A549 (cell line): ENCODE measurements around the gene COMMD7. TPM values are rescaled to one million over a fixed set of nuclear protein-coding genes. Genes with fewer than 3 reads are reported as not detected.
"Not testable (repeated sequence)": the region's sequence is repeated elsewhere in the genome, so short reads cannot be mapped to it uniquely, and the experiment has no call there.

Experiments
- ATAC-seq, 2 experiments: fragments of 200-7000 bp in 1 of 2; fragments of >200 bp in 1 of 2; cut with Nextera tagmentation in 1 of 2; cut with Tn5 transposase in 1 of 2; 3 replicates each; pipeline versions ENCODE4 v1.8.0 to v1.9.1; 2018 to 2020; ENCODE audit warnings: mild to moderate bottlenecking in 1 of 2, moderate library complexity in 1 of 2
- CTCF ChIA-PET: fragments of 300-600 bp; sonication (Branson Sonifier 250); formaldehyde crosslinking; extraction: SDS; loops from one replicate; lab custom pipeline; 2021; ENCODE audit warnings: antibody characterized with exemption, inconsistent platforms; lab: Yijun Ruan, JAX
- POLR2A ChIA-PET: fragments of 350-600 bp; formaldehyde crosslinking; extraction: SDS; loops from one replicate; lab custom pipeline; 2021; ENCODE audit warnings: antibody characterized with exemption, inconsistent platforms; lab: Yijun Ruan, JAX
- DNase-seq, 2 experiments: peaks; one replicate each; pipeline versions ENCODE4 v3.0.0 to v3.0.0-alpha.2; 2011 to 2016; ENCODE audit warnings: low read depth in 1 of 2, low spot score in 1 of 2
- FAIRE-seq: peaks from 2 replicates; lab custom pipeline; 2011; peaks lifted over from hg19 to GRCh38; lab: Jason Lieb, UNC
- H3K27ac ChIP-seq, 2 experiments: fragments of >200 bp; sonication (Bioruptor Twin); formaldehyde crosslinking; 3 replicates each; pipeline ENCODE4 v1.5.1; 2016 to 2017
- H3K4me1 ChIP-seq: fragments of >200 bp; sonication (Bioruptor Twin); formaldehyde crosslinking; 3 replicates; pipeline ENCODE4 v1.6.1; 2016
- H3K4me2 ChIP-seq: fragments of >200 bp; sonication (Bioruptor Twin); formaldehyde crosslinking; 3 replicates; pipeline ENCODE4 v1.6.1; 2016
- H3K4me3 ChIP-seq: fragments of >200 bp; sonication (Bioruptor Twin); formaldehyde crosslinking; 3 replicates; pipeline ENCODE4 v1.5.1; 2016
- H3K9me3 ChIP-seq: fragments of >200 bp; sonication (Bioruptor Twin); formaldehyde crosslinking; 3 replicates; pipeline ENCODE4 v1.6.1; 2016
- CBX8 ChIP-seq: fragments of 200-600 bp; sonication (generic); IDR thresholded peaks from 2 replicates; pipeline ENCODE4 v1.6.1; 2016
- CHD2 ChIP-seq: fragments of 150-350 bp; IDR thresholded peaks from 2 replicates; pipeline ENCODE4 v1.6.1; 2014; ENCODE audit warnings: low read length; ENCODE audit not compliant: partially characterized antibody
- EHF ChIP-seq: fragments of 250-450 bp; sonication (Bioruptor Pico); IDR thresholded peaks from 2 replicates; pipeline ENCODE4 v1.5.0; 2020; ENCODE audit warnings: mild to moderate bottlenecking
- GATA3 ChIP-seq: IDR thresholded peaks from 2 replicates; pipeline ENCODE4 v1.6.1; 2012; ENCODE audit warnings: borderline replicate concordance
- HOXA7 ChIP-seq: fragments of 250-450 bp; sonication (Bioruptor Pico); IDR thresholded peaks from 2 replicates; pipeline ENCODE4 v1.5.0; 2020; ENCODE audit warnings: mild to moderate bottlenecking, moderate library complexity
- HOXB5 ChIP-seq: fragments of 250-450 bp; sonication (Bioruptor Pico); IDR thresholded peaks from 2 replicates; pipeline ENCODE4 v1.5.0; 2020; ENCODE audit warnings: mild to moderate bottlenecking, moderate library complexity
- NFE2L2 ChIP-seq: fragments of 150-350 bp; conservative IDR thresholded peaks from 2 replicates; pipeline ENCODE4 v1.6.1; 2014; ENCODE audit warnings: low read length
- NR3C1 ChIP-seq: fragments of >200 bp; sonication (Bioruptor Twin); formaldehyde crosslinking; IDR thresholded peaks from 3 replicates; pipeline ENCODE4 v1.6.1; 2017
- RARB ChIP-seq: fragments of 250-450 bp; sonication (Bioruptor Pico); IDR thresholded peaks from 2 replicates; pipeline ENCODE4 v1.8.0; 2021; ENCODE audit warnings: mild to moderate bottlenecking, moderate library complexity
- RNF2 ChIP-seq: fragments of 200-600 bp; sonication (generic); IDR thresholded peaks from 2 replicates; pipeline ENCODE4 v1.6.1; 2016; ENCODE audit warnings: low read depth, mild to moderate bottlenecking, antibody characterized with exemption, moderate library complexity, borderline replicate concordance
- SMC3 ChIP-seq: fragments of >200 bp; sonication (Bioruptor Twin); formaldehyde crosslinking; IDR thresholded peaks from 3 replicates; pipeline ENCODE4 v1.6.1; 2018; ENCODE audit warnings: inconsistent platforms
- TP53 ChIP-seq: fragments of 250-450 bp; sonication (Bioruptor Pico); IDR thresholded peaks from 2 replicates; pipeline ENCODE4 v1.5.0; 2021; ENCODE audit warnings: mild to moderate bottlenecking, moderate library complexity
- ZNF302 ChIP-seq: fragments of 250-450 bp; sonication (Bioruptor Pico); IDR thresholded peaks from 2 replicates; pipeline ENCODE4 v1.9.0; 2021; ENCODE audit warnings: inconsistent platforms, mild to moderate bottlenecking, moderate library complexity
- ZSCAN20 ChIP-seq: fragments of 250-450 bp; sonication (Bioruptor Pico); IDR thresholded peaks from 2 replicates; pipeline ENCODE4 v1.8.0; 2022; ENCODE audit warnings: mild to moderate bottlenecking, moderate library complexity
- WGBS: methylation state at CpG from one replicate; pipeline ENCODE4 v1.1.6; 2017; ENCODE audit errors: missing lambda C conversion rate; 5-methylcytosine and 5-hydroxymethylcytosine counted together
- polyA plus RNA-seq, 4 experiments: library from polyadenylated mRNA; depleted of rRNA in 3 of 4; stranded (reverse); fragments of >200 nt; fragmentation: RNase III in 1 of 4; extraction: RNeasy Plus Mini Kit Qiagen cat#74134 plus additional on column Dnase treatment in 1 of 4; gene quantifications; 2 replicates in 3 of 4; 3 replicates in 1 of 4; pipeline ENCODE4 v1.2.3, GENCODE V29; 2011 to 2017
- TF ChIP-seq, protein P1 (sequence below): fragments of 250-450 bp; sonication (Bioruptor Pico); IDR thresholded peaks from 2 replicates; pipeline ENCODE4 v1.5.0; 2020; ENCODE audit warnings: low read depth, mild to moderate bottlenecking, moderate library complexity
- TF ChIP-seq, protein P2 (sequence below): IDR thresholded peaks from 2 replicates; pipeline ENCODE4 v1.6.1; 2012
- TF ChIP-seq, protein P3 (sequence below): fragments of >200 bp; sonication (Bioruptor Twin); formaldehyde crosslinking; IDR thresholded peaks from 2 replicates; pipeline ENCODE4 v1.6.1; 2016
- TF ChIP-seq, protein P4 (sequence below): IDR thresholded peaks from 2 replicates; pipeline ENCODE4 v1.6.1; 2012
- TF ChIP-seq, protein P5 (sequence below): fragments of 450-650 bp; IDR thresholded peaks from 2 replicates; pipeline ENCODE4 v1.6.1; 2014; ENCODE audit warnings: antibody characterized with exemption
- TF ChIP-seq, protein P6 (sequence below): fragments of >200 bp; sonication (Bioruptor Twin); formaldehyde crosslinking; IDR thresholded peaks from 3 replicates; pipeline ENCODE4 v1.6.1; 2016

COMMD7 gene
- polyA plus RNA-seq, 2 of the 4 experiments (the other 2 are of a cell fraction), result 55.7 to 74.1 TPM

DNA sequence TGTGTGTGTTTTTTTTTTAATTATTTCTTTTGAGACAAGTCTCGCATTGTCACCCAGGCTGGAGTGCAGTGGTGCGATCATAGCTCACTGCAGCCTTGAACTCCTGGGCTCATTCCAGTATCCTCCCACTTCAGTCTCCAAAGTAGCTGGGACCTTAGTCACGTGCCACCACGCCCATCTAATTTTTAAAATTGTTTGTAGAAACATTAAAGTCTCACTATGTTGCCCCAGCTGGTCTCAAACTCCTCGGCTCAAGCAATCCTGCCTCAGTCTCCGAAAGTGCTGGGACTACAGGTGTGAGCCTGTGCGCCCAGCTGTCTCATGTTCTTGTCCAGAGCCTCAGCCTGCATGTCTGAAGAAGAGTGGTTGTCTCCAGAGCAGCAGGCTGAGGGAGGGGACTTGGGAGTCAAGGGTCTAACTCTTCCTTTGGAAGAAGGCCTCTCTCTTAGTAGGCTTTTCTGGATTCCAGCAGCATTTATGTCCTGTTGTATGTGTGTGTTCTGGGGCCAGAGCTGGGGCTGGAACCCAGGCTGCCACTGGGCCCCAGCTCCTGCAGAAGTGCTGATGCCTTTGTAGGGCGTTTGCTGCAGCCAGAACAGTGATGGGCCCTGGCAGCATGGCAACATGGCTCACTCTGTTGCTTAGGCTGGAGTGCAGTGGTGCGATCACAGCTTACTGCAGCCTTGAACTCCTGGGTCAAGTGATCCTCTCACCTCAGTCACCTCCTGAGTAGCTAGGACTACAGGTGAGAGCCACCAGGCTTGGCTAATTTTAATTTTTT is 24.3 kb upstream of the COMMD7 start:
- CTCF ChIA-PET, result interaction anchor here (0.6 to 8.7 kb wide), 5 partner anchors 9 to 410 kb away, joined by 3 to 127 read pairs (median 3); partner anchors contain the start of gene C20orf203

DNA sequence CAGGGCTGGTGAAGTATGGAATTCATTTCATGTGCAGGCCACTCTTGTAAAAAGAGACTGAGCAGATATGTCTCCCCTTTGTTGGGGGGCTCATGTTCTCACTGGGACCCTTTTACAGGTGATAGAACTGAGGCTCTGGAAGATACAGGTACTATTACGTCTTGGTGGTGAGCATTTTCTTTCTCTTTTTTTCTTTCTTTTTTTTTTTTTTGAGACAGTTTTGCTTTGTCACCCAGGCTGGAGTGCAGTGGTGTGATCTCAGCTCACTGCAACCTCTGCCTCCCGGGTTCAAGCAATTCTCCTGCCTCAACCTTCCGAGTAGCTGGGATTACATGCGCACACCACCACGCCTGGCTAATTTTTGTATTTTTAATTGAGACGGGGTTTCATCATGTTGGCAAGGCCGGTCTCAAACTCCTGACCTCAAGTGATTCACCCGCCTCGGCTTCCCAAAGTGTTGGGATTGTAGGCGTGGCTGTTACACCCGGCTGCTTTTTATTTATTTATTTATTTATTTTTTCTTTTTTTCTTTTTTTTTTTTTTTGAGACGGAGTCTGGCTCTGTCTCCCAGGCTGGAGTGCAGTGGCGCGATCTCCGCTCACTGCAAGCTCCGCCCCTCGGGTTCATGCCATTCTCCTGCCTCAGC is 22.1 kb upstream of the COMMD7 start:
- not testable (repeated sequence) for ATAC-seq, H3K9me3 ChIP-seq, DNase-seq, H3K4me3 ChIP-seq, FAIRE-seq
- H3K4me1 ChIP-seq, result peaks cover 38% of the 10 kb centered on the region
- POLR2A ChIA-PET, result interaction anchor here (0.6 to 2.7 kb wide), 3 partner anchors 13 to 1174 kb away, joined by 3 to 5 read pairs (median 4); no protein-coding TSS in a partner anchor
- H3K4me2 ChIP-seq, result peak overlapping the region; percentile 99
- H3K27ac ChIP-seq, result peak overlapping the region; percentile 31 to 54; a peak in 4 of 6 replicates
- CTCF ChIA-PET, result interaction anchor here (0.7 to 8.7 kb wide), 4 partner anchors 11 to 388 kb away, joined by 5 to 127 read pairs (median 16); partner anchors contain the start of gene C20orf203
- 78% methylated on average over 17 of the region's 17 CpGs for WGBS

More for the DNA sequence above, 24.3 kb upstream of the COMMD7 start:
- TF ChIP-seq TP53, result no peak
- no peak for TF ChIP-seq HOXA7 (CRISPR knock-in tag)
- TF ChIP-seq ZNF302 (CRISPR knock-in tag), result no peak
- TF ChIP-seq, protein P1, sequence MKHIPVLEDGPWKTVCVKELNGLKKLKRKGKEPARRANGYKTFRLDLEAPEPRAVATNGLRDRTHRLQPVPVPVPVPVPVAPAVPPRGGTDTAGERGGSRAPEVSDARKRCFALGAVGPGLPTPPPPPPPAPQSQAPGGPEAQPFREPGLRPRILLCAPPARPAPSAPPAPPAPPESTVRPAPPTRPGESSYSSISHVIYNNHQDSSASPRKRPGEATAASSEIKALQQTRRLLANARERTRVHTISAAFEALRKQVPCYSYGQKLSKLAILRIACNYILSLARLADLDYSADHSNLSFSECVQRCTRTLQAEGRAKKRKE (CRISPR knock-in tag), result no peak
- TF ChIP-seq, protein P2, sequence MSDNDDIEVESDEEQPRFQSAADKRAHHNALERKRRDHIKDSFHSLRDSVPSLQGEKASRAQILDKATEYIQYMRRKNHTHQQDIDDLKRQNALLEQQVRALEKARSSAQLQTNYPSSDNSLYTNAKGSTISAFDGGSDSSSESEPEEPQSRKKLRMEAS, result no peak
- TF ChIP-seq GATA3, result no peak
- no peak for TF ChIP-seq RARB (CRISPR knock-in tag)
- TF ChIP-seq, protein P3, sequence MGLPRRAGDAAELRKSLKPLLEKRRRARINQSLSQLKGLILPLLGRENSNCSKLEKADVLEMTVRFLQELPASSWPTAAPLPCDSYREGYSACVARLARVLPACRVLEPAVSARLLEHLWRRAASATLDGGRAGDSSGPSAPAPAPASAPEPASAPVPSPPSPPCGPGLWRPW, result no peak
- no peak for TF ChIP-seq NR3C1
- TF ChIP-seq ZSCAN20, result no peak
- TF ChIP-seq CHD2, result no peak
- TF ChIP-seq HOXB5 (CRISPR knock-in tag), result no peak
- no peak for TF ChIP-seq CBX8
- TF ChIP-seq, protein P4, sequence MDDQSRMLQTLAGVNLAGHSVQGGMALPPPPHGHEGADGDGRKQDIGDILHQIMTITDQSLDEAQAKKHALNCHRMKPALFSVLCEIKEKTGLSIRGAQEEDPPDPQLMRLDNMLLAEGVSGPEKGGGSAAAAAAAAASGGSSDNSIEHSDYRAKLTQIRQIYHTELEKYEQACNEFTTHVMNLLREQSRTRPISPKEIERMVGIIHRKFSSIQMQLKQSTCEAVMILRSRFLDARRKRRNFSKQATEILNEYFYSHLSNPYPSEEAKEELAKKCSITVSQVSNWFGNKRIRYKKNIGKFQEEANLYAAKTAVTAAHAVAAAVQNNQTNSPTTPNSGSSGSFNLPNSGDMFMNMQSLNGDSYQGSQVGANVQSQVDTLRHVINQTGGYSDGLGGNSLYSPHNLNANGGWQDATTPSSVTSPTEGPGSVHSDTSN, result no peak
- TF ChIP-seq, protein P5, sequence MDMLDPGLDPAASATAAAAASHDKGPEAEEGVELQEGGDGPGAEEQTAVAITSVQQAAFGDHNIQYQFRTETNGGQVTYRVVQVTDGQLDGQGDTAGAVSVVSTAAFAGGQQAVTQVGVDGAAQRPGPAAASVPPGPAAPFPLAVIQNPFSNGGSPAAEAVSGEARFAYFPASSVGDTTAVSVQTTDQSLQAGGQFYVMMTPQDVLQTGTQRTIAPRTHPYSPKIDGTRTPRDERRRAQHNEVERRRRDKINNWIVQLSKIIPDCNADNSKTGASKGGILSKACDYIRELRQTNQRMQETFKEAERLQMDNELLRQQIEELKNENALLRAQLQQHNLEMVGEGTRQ, result no peak
- TF ChIP-seq NFE2L2, result no peak
- TF ChIP-seq RNF2, result no peak
- TF ChIP-seq, protein P6, sequence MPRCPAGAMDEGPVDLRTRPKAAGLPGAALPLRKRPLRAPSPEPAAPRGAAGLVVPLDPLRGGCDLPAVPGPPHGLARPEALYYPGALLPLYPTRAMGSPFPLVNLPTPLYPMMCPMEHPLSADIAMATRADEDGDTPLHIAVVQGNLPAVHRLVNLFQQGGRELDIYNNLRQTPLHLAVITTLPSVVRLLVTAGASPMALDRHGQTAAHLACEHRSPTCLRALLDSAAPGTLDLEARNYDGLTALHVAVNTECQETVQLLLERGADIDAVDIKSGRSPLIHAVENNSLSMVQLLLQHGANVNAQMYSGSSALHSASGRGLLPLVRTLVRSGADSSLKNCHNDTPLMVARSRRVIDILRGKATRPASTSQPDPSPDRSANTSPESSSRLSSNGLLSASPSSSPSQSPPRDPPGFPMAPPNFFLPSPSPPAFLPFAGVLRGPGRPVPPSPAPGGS, result no peak
- no peak for TF ChIP-seq SMC3
- TF ChIP-seq EHF (CRISPR knock-in tag), result no peak
- ATAC-seq (no peak), DNase-seq (no peak), FAIRE-seq (no peak)
- POLR2A ChIA-PET, result no interaction called here
- Histone ChIP-seq H3K4me3 (no peak overlapping the region), H3K4me2 (0 out of 3 replicates have a peak overlapping the region, but pooled peaks have one; percentile 1), H3K9me3 (no peaks in the 10 kb centered on the region), H3K4me1 (peaks cover 40% of the 10 kb centered on the region), H3K27ac (no peak overlapping the region; a peak in 1 of 6 replicates)
- 86% methylated on average over 9 of the region's 9 CpGs for WGBS
